ENCODE results near the gene L1TD1.

GRCh38 chr1:62198781-62199125 is 4.1 kb downstream of the L1TD1 start:
- no peak for TF ChIP-seq EP300 (IDR thresholded peaks at IDR 0.05)
- no peak for TF ChIP-seq POLR2A (IDR thresholded peaks at IDR 0.05)

Measured in ovary (tissue), 1 donor.